GM19025 (cell line): Measurements from ENCODE around the gene IL21R.

ENCODE experiments used
- ATAC-seq: cut with Tn5 transposase; IDR thresholded peaks from one replicate; pipeline ENCODE4 v1.9.1; 2021; ENCODE audit warnings: mild to moderate bottlenecking, low read depth, moderate library complexity; ENCODE audit not compliant: unreplicated experiment

Gene IL21R

DNA sequence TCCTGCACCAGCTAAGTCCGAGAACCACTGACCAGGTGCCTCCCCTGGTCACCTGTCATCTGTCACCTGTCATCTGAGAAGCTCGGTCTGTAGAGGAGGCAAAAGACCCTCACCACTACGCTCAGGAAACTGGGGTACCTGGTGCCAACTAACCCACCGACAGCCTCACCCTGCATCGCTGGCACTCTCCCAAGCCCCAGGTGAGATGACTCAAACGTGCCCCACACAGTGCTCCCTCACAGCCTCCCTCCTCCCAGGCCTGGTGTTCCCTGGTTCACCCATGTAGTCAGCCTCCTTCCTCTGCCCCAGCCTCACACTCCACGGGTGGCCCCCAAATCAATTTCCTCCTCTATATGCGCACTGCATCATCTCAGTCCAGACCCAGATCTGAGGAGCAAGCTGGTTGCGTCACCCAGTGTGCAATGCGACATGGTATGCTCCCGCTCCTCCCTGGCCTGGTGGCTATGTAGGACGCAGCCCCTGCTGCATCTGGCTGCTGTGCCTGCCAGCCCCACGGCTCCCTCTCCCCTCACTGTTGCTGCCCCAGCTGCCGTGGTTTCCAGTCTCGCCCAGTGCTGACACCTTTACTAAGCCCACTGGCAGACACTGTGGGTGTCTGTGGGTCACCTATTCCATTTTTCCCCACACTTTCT is 79.4 kb downstream of the IL21R start:
- ATAC-seq, result no peak

- no peak for ATAC-seq
Observed at GRCh38 chr16:27482397-27483087, 80.6 kb downstream of the IL21R start.

DNA sequence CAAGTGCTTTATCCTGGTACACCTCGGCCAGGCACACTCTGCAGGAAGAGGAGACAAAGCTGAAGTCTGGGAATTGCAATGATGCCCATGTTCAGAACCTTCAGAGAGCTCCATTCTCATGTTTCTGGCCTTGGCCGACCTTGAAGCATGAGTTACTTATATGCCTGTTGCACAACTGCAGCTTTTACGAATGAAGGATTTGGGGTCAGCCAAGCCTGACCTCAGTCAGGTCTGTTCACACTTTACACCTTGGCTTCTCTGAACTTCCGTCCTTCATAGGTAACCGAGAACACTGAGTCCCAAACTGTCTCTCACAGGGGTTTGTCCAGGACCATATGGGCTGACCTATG is 81.1 kb downstream of the IL21R start:
- no peak for ATAC-seq

DNA sequence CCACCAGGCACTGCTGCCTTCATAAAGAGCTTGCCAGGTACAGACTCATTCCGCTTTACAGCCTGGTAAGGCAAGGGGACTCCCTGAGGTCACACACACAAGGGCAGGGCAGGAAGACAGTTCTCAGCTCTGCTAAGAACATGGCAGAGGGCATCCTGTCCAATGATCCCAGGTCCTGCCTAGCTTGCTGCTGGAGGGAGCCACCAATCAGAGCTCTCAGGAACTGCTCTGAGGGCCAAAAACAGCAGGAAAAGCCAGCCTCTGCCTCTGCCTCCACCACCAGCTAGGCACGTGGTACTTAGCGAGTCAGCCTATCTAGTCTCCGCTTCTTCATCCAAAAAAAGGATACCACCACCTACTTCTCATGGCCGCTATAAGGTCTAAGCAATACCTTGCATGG is 81.7 kb downstream of the IL21R start:
- ATAC-seq, result no peak

DNA sequence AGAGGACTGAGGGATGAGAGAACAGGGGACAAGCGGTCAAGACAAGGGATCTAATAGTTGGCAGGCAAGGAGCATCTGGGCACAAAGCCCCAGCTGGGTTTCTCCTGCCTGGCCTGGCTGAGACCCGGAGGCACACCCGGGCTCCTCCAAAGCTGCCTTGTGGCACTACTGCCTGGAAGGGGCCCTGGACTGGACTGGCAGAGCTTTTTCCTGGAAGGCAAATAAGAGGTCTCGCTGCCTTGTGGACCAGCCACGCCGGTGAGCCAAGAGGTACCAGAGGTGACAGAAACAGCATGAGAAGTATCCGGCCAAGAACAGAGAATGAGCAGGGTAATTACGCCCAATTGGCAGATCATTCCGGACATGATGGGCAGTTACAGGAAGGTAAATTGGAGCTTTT is 83.2 kb downstream of the IL21R start:
- ATAC-seq, result no peak

- no peak for ATAC-seq
Observed at GRCh38 chr16:27485811-27486210, 83.8 kb downstream of the IL21R start.

DNA sequence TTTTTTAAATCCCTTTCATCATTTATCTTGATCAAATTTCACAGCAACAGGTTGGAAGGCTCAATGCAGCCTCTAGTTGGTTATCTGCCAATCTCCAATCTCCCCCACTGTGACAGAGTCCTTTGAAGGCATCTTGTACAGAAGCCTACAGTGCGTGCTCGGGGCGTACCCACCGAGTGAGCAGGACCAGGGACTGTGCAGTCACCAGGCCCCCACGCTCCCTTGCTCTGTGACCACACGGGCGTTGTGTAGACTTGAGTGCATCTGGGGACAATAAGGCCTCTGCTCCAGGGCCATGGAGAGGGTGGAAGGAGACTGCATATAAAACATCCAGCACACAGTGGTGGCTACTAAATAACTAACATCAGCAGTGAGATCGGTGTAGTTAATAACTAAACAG is 84.4 kb downstream of the IL21R start:
- ATAC-seq, result no peak

- ATAC-seq, result no peak
Observed at GRCh38 chr16:27486760-27487159, 84.8 kb downstream of the IL21R start.

- ATAC-seq, result no peak
Observed at GRCh38 chr16:27489421-27489820, 87.4 kb downstream of the IL21R start.

GRCh38 chr16:27489906-27490305 is 87.9 kb downstream of the IL21R start:
- ATAC-seq, result no peak

- ATAC-seq, result no peak
Observed at GRCh38 chr16:27491894-27492587, 90.1 kb downstream of the IL21R start.

GRCh38 chr16:27492588-27492979 is 90.6 kb downstream of the IL21R start:
- no peak for ATAC-seq

GRCh38 chr16:27495191-27495590 is 93.2 kb downstream of the IL21R start:
- ATAC-seq, result no peak

DNA sequence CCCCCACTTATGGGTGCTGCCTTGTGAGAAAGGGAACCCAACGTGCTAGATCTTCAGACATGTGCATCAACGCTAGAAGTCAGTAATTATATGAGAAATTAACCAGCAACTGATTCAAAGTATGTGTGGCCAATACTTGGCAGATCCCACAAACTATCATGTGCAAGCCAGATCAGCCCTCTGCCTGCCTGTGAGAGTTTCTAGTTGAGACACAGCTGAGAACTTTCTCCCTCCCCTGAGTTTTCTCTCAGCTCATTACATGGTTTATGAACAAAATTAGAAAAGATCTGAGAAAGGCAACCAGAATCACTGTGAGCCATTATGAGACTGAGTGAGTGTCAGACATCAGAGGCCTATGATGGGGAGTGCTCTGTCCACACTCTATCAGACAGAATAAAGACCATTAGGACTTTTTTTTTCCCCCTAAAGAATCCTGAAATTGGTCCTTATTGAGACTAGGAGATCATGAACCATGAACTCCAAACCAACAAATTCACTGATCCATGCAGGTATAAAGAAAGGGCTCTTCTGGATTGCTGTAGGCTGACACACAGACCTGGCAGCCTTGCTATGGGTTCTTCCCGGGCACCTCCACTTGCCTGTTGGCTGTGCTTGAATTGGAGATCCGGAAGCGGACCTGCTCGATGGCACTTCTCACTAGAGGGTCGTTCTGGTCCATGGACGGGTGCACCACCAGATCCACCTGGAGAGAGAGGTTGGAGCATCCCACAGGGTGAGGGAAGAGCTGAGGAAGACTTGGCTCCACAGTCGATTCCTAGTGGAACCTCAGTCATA is 96.3 kb downstream of the IL21R start:
- ATAC-seq, result no peak

DNA sequence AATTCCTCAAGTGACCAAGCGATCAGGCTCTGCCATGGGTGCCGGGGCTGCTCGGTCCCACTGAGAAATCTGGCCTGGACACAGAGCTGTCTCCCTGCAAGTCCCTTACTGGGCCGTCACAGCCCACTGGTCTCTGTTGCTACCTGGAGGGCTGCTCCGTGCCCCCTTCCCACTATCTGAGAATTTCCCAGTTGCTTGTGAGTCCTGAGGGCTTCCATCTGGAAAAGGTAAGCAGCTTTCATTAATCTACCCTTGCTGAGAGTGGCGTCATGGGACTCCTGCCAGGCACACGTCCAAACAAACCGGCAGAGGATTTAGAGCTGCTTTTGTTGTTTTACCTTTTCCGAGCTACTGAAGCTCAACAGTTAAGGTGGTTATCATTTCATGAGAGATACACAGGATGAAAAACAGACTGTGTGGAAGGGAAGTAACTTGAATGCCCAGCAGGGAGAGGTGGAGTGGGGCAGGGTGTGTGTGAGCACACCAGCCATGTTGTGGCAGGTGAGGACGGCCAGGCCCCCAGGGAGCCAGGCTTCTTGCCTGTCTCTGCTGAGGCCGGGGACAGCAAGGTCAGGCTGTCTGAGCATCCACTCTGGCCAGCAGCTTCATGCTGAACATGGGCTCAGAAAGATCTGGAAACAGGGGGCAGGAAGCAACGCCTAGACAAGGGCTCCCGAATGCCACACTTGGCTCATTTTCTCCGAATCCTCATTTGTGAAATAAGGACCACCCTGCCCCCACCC is 97.1 kb downstream of the IL21R start:
- no peak for ATAC-seq

GRCh38 chr16:27499659-27500055 is 97.7 kb downstream of the IL21R start:
- no peak for ATAC-seq

DNA sequence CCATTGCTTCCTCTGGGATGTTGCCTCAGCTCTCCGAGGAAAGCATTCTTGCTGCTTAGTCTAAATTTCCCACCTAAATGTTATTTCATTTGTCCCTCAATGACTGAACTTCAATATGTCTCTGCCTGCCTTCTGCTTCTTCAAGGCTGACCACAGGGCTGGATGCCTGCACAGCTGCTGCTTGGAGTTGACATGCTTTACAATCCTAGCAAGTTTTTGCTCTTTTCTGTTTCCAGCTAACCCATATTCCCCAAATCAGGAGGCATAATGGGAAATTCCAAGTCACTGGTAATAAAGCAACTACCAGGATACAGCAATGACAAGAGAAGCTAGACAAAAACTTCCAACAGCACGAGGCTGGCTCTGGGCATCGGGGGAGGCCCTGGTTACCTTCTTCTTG is 98.8 kb downstream of the IL21R start:
- ATAC-seq, result no peak
